Vagina (tissue), 2 donors: ENCODE measurements around the gene SYTL3.

Source experiments
- CTCF ChIP-seq, 3 experiments: fragments of 450-650 bp in 2 of 3; fragments of 200-600 bp in 1 of 3; sonication (generic) in 1 of 3; IDR thresholded peaks; one replicate each; pipeline ENCODE4 v1.5.1; 2017 to 2019; ENCODE audit warnings: antibody characterized with exemption in 3 of 3, mild to moderate bottlenecking in 2 of 3, moderate library complexity in 2 of 3
- POLR2A ChIP-seq, 2 donors: fragments of 450-650 bp; IDR thresholded peaks; one replicate each; pipeline ENCODE4 v1.6.1; 2017; ENCODE audit warnings: antibody characterized with exemption in 2 of 2, mild to moderate bottlenecking in 2 of 2, moderate library complexity in 2 of 2

GRCh38 chr6:158694913-158695312, 45.1 kb downstream of the SYTL3 start:
- TF ChIP-seq CTCF (IDR thresholded peaks at IDR 0.05) (no peak), POLR2A (IDR thresholded peaks at IDR 0.05) (no peak)
